ENCODE results near the gene PAQR8. TPM values are rescaled to one million over a fixed set of nuclear protein-coding genes. Genes with fewer than 3 reads are reported as not detected.
A peak's percentile ranks its signal among the peaks of the same experiment; 100 is the strongest.

Gene PAQR8
- total RNA-seq, 1 experiment from 2014 or later, result 3.7 TPM

GRCh38 chr6:52337633-52338290 lies 24.2 kb upstream of the PAQR8 start:
- TF ChIP-seq, protein P1, sequence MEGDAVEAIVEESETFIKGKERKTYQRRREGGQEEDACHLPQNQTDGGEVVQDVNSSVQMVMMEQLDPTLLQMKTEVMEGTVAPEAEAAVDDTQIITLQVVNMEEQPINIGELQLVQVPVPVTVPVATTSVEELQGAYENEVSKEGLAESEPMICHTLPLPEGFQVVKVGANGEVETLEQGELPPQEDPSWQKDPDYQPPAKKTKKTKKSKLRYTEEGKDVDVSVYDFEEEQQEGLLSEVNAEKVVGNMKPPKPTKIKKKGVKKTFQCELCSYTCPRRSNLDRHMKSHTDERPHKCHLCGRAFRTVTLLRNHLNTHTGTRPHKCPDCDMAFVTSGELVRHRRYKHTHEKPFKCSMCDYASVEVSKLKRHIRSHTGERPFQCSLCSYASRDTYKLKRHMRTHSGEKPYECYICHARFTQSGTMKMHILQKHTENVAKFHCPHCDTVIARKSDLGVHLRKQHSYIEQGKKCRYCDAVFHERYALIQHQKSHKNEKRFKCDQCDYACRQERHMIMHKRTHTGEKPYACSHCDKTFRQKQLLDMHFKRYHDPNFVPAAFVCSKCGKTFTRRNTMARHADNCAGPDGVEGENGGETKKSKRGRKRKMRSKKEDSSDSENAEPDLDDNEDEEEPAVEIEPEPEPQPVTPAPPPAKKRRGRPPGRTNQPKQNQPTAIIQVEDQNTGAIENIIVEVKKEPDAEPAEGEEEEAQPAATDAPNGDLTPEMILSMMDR (conservative IDR thresholded peaks at IDR 0.05), result no peak
- TF ChIP-seq EZH2 (IDR thresholded peaks at IDR 0.05; ENCODE audit: low read depth), result no peak
- ChIA-PET CTCF (no interaction called here), POLR2A (ENCODE audit: unreplicated experiment) (no interaction called here)
- BruUV-seq (replicated peaks), result no TSS peak
- Histone ChIP-seq H3K4me2 (no peak overlapping the region), H4K20me1 (ENCODE audit: insufficient read depth) (no peaks in the 10 kb centered on the region), H3F3A (ENCODE audit: insufficient read depth, low read depth) (peaks cover 19% of the 10 kb centered on the region), H3K36me3 (ENCODE audit: low read depth) (no peaks in the 10 kb centered on the region), H3K4me3 (no peak overlapping the region), H3K27ac (no peak overlapping the region), H3K4me1 (replicated peaks; ENCODE audit: insufficient read depth) (peaks cover 36% of the 10 kb centered on the region), H3K79me2 (ENCODE audit: low read depth) (no peaks in the 10 kb centered on the region), H3K9me3 (ENCODE audit: insufficient read depth, low read depth) (no peaks in the 10 kb centered on the region), H3K9me2 (ENCODE audit: insufficient read depth) (no peaks in the 10 kb centered on the region), H3K27me3 (ENCODE audit: insufficient read depth, low read depth) (no peaks in the 10 kb centered on the region), H2AFZ (no peak overlapping the region; the same call in 1 of the 2 replicates)
- DNase-seq, result no peak
- intact Hi-C loops (cut with micrococcal nuclease; ENCODE audit: unreplicated experiment), result no loop called here

DNA sequence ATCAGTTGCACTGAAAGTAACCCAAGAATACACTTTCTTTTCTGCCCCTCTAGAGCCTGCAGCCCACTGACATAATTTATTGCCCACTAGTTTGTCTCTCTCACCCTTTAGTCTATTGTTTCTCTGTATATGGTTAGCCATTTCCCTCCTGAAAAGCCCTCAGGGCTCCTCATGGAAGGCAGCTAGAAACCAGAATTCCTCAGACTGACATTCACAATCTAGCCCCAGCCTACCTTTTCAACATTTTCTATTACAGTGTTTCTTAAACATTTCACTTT lies 21.4 kb upstream of the PAQR8 start:
- Histone ChIP-seq H4K20me1 (ENCODE audit: insufficient read depth) (no peaks in the 10 kb centered on the region), H3K27me3 (ENCODE audit: insufficient read depth, low read depth) (no peaks in the 10 kb centered on the region), H3K36me3 (ENCODE audit: low read depth) (no peaks in the 10 kb centered on the region), H3F3A (ENCODE audit: insufficient read depth, low read depth) (peaks cover 7% of the 10 kb centered on the region), H3K4me1 (replicated peaks; ENCODE audit: insufficient read depth) (peaks cover 17% of the 10 kb centered on the region), H2AFZ (no peak overlapping the region), H3K4me3 (no peak overlapping the region), H3K79me2 (ENCODE audit: low read depth) (no peaks in the 10 kb centered on the region), H3K4me2 (no peak overlapping the region), H3K27ac (no peak overlapping the region), H3K9me3 (ENCODE audit: insufficient read depth, low read depth) (no peaks in the 10 kb centered on the region), H3K9me2 (ENCODE audit: insufficient read depth) (no peaks in the 10 kb centered on the region)
- intact Hi-C loops (cut with micrococcal nuclease; ENCODE audit: unreplicated experiment), result no loop called here
- no peak for TF ChIP-seq EZH2 (IDR thresholded peaks at IDR 0.05; ENCODE audit: low read depth)
- TF ChIP-seq, protein P1 (conservative IDR thresholded peaks at IDR 0.05), result no peak
- CTCF ChIA-PET, result no interaction called here
- POLR2A ChIA-PET (ENCODE audit: unreplicated experiment), result no interaction called here
- BruUV-seq (replicated peaks), result no TSS peak
- no peak for DNase-seq

- Histone ChIP-seq H3K4me1 (replicated peaks; ENCODE audit: insufficient read depth) (peaks cover 5% of the 10 kb centered on the region), H3K36me3 (ENCODE audit: low read depth) (no peaks in the 10 kb centered on the region), H3K27me3 (ENCODE audit: insufficient read depth, low read depth) (no peaks in the 10 kb centered on the region), H3K4me2 (no peak overlapping the region), H3K27ac (peak overlapping the region; percentile 1; the same call in 1 of the 2 replicates), H3K9me2 (ENCODE audit: insufficient read depth) (no peaks in the 10 kb centered on the region), H4K20me1 (ENCODE audit: insufficient read depth) (no peaks in the 10 kb centered on the region), H3K9me3 (ENCODE audit: insufficient read depth, low read depth) (no peaks in the 10 kb centered on the region), H2AFZ (no peak overlapping the region), H3K79me2 (ENCODE audit: low read depth) (no peaks in the 10 kb centered on the region), H3K4me3 (no peak overlapping the region), H3F3A (ENCODE audit: insufficient read depth, low read depth) (no peaks in the 10 kb centered on the region; the same call in 1 of the 2 replicates)
- no peak for DNase-seq
- POLR2A ChIA-PET (ENCODE audit: unreplicated experiment), result interaction anchor here (0.6 kb wide), 1 partner anchor 40 kb away, joined by 10 read pairs; no protein-coding TSS in a partner anchor
- CTCF ChIA-PET, result no interaction called here
- BruUV-seq (replicated peaks), result no TSS peak
- intact Hi-C loops (cut with micrococcal nuclease; ENCODE audit: unreplicated experiment), result no loop called here
- TF ChIP-seq, protein P1 (conservative IDR thresholded peaks at IDR 0.05), result no peak
Observed at GRCh38 chr6:52341561-52342260, 20.2 kb upstream of the PAQR8 start.

All from PC-9 (cell line).